ENCODE results near the gene MMP24.

- TF ChIP-seq CTCF (conservative IDR thresholded peaks at IDR 0.05; ENCODE audit: low read length) (no peak), EZH2phosphoT487 (IDR thresholded peaks at IDR 0.05; ENCODE audit: borderline replicate concordance, low read depth, low read length) (no peak)
These were observed 34.9 kb upstream of the MMP24 start for GRCh38 chr20:35191419-35192117.
